ENCODE results near the gene PIK3C3.
"Not testable (repeated sequence)": the region's sequence is repeated elsewhere in the genome, so short reads cannot be mapped to it uniquely, and the experiment has no call there.

The PIK3C3 gene

GRCh38 chr18:41966943-41967342 lies 11.9 kb downstream of the PIK3C3 start:
- no peak for DNase-seq

GRCh38 chr18:41967680-41968079 lies 12.6 kb downstream of the PIK3C3 start:
- no peak for DNase-seq

GRCh38 chr18:41969881-41970280 lies 14.8 kb downstream of the PIK3C3 start:
- DNase-seq: no peak

- no peak for DNase-seq
Measured at GRCh38 chr18:41972067-41972925, 17.3 kb downstream of the PIK3C3 start.

- no peak for DNase-seq
Measured at GRCh38 chr18:41973983-41974382, 18.9 kb downstream of the PIK3C3 start.

- no peak for DNase-seq
Measured at GRCh38 chr18:41974796-41975201, 19.8 kb downstream of the PIK3C3 start.

GRCh38 chr18:41975284-41975683 lies 20.2 kb downstream of the PIK3C3 start:
- DNase-seq: no peak

- DNase-seq: no peak
Measured at GRCh38 chr18:41977233-41977632, 22.2 kb downstream of the PIK3C3 start.

GRCh38 chr18:41982942-41983660 lies 28.1 kb downstream of the PIK3C3 start:
- DNase-seq: no peak

GRCh38 chr18:41985914-41986313 lies 30.9 kb downstream of the PIK3C3 start:
- DNase-seq: no peak

- DNase-seq: no peak
Measured at GRCh38 chr18:41989508-41989907, 34.5 kb downstream of the PIK3C3 start.

- DNase-seq: peak; percentile 54
Measured at GRCh38 chr18:41992066-41992465, 37.0 kb downstream of the PIK3C3 start.

GRCh38 chr18:41992703-41993102 lies 37.7 kb downstream of the PIK3C3 start:
- DNase-seq: no peak

- DNase-seq: peak; percentile 13
Measured at GRCh38 chr18:41993151-41993550, 38.1 kb downstream of the PIK3C3 start.

- no peak for DNase-seq
Measured at GRCh38 chr18:41996020-41996419, 41.0 kb downstream of the PIK3C3 start.

GRCh38 chr18:41999751-42000150 lies 44.7 kb downstream of the PIK3C3 start:
- no peak for DNase-seq

GRCh38 chr18:42001801-42002200 lies 46.8 kb downstream of the PIK3C3 start:
- DNase-seq: no peak

GRCh38 chr18:42004653-42005052 lies 49.6 kb downstream of the PIK3C3 start:
- DNase-seq: no peak

GRCh38 chr18:42005782-42006181 lies 50.7 kb downstream of the PIK3C3 start:
- no peak for DNase-seq

GRCh38 chr18:42009457-42009856 lies 54.4 kb downstream of the PIK3C3 start:
- not testable (repeated sequence) for DNase-seq

- DNase-seq: no peak
Measured at GRCh38 chr18:42011053-42011452, 56.0 kb downstream of the PIK3C3 start.

GRCh38 chr18:42018831-42019230 lies 63.8 kb downstream of the PIK3C3 start:
- no peak for DNase-seq

GRCh38 chr18:42024131-42024530 lies 69.1 kb downstream of the PIK3C3 start:
- no peak for DNase-seq

- no peak for DNase-seq
Measured at GRCh38 chr18:42025491-42025890, 70.5 kb downstream of the PIK3C3 start.
